GM12875 (cell line): ENCODE results near the gene CFAP43.

Experiments
- H3K4me3 ChIP-seq: one replicate; pipeline ENCODE4 v1.5.1; 2011; ENCODE audit warnings: low read depth, low read length, control low read depth
- TF ChIP-seq, protein P1 (sequence below): IDR thresholded peaks from 2 replicates; pipeline ENCODE4 v1.5.1; 2011; ENCODE audit warnings: low read depth, mild to moderate bottlenecking, control low read depth, inconsistent platforms, low read length, moderate library complexity, borderline replicate concordance; ENCODE audit not compliant: insufficient read depth

CFAP43 gene

DNA sequence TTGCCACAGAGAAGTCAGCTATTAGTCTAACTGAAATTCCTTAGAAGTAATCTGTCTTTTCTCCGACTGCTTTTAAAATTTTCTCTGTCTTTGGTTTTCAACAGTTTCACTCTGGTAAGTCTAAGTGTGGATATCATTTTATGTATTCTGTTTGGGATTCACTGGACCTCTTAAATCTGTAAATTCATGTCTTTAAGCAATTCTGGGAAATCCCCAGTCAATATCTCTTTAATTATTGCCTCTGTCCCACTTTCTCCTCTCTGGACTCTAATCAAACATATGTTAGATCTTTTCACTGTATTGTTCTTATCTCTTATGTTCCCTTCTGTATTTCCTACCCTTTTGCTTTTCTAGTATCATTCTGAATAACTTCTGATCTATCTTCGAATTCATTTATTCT is 29.9 kb downstream of the CFAP43 start:
- no peak overlapping the region for H3K4me3 ChIP-seq
- TF ChIP-seq, protein P1, sequence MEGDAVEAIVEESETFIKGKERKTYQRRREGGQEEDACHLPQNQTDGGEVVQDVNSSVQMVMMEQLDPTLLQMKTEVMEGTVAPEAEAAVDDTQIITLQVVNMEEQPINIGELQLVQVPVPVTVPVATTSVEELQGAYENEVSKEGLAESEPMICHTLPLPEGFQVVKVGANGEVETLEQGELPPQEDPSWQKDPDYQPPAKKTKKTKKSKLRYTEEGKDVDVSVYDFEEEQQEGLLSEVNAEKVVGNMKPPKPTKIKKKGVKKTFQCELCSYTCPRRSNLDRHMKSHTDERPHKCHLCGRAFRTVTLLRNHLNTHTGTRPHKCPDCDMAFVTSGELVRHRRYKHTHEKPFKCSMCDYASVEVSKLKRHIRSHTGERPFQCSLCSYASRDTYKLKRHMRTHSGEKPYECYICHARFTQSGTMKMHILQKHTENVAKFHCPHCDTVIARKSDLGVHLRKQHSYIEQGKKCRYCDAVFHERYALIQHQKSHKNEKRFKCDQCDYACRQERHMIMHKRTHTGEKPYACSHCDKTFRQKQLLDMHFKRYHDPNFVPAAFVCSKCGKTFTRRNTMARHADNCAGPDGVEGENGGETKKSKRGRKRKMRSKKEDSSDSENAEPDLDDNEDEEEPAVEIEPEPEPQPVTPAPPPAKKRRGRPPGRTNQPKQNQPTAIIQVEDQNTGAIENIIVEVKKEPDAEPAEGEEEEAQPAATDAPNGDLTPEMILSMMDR, result no peak

DNA sequence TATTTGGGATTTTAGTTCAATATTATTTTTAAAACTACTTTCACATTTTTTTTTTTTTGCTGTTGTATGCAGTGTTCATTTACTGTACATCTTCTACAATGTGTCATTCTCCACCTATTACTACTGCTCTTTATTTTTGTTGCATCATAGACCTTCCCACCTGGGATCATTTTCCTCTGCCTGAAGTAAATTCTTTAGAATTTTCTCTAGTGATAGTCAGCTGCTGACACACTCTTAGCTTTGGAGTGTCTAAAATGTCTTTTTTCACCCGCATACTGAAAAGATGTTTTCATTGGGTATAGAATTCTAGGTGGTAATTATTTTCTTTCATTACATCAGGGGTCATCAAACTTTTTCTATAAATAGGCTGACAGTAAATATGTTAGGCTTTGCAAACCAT is 30.5 kb downstream of the CFAP43 start:
- H3K4me3 ChIP-seq, result no peak overlapping the region
- TF ChIP-seq, protein P1, result no peak

DNA sequence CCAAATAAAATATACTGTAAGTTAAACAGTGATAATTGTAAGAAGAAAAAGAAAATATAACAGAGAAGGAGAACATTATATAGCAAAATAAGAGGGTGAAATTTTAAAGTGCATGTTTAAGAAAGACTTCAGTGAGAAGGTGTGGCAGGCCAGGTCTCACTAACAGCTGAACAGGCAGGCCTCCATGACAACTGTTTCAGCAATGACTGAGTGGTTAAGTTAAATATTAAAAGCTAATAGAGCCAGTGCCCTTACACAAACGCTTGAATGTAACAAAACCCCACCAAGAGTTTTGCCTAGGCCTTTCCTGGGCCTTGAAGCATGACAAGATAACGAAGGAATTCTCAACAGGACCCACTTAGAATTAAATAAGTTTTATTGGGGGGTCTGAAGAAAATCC is 32.6 kb downstream of the CFAP43 start:
- H3K4me3 ChIP-seq, result no peak overlapping the region
- TF ChIP-seq, protein P1, result no peak

- H3K4me3 ChIP-seq, result no peak overlapping the region
- TF ChIP-seq, protein P1, result no peak
Measured at GRCh38 chr10:104197364-104197763, 34.8 kb downstream of the CFAP43 start.

- no peak overlapping the region for H3K4me3 ChIP-seq
- TF ChIP-seq, protein P1, result no peak
Measured at GRCh38 chr10:104195706-104196105, 36.5 kb downstream of the CFAP43 start.

DNA sequence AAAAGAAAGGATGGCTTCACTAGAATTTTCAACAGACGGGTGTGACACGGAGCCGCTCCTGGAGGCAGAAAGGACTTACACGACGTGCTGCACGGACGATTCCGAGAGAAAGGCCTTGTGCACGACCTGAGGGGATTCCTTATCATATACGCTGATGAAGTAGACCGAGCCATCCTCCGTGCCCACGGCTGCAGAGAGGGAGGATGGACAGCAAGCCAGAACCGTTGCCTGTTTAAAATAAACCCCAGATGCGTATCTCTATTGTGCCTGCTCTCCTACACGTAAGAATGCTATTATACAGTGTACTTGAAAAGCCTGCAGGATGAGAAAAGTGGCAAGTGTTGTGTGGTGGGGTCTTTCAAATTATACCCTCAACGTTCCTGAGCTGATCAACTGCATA is 38.4 kb downstream of the CFAP43 start:
- TF ChIP-seq, protein P1, result no peak
- H3K4me3 ChIP-seq, result no peak overlapping the region

GRCh38 chr10:104190695-104191094 is 41.5 kb downstream of the CFAP43 start:
- TF ChIP-seq, protein P1, result no peak
- no peak overlapping the region for H3K4me3 ChIP-seq
